Stimulated activated naive B cell treated with anti-CD40 and anti-IgM and Interleukin-4, amounts not matched to agents 10 μg/mL and 1 μg/mL and 100 μg/mL, for 72 hours (primary cell): Measurements from ENCODE around the gene BID.
"Not testable (repeated sequence)": the region's sequence is repeated elsewhere in the genome, so short reads cannot be mapped to it uniquely, and the experiment has no call there.

Experiments used
- ATAC-seq, 2 donors: fragments of 150-1000 bp; cut with Tn5 transposase; replicated peaks; 2 replicates each; pipeline ENCODE4 v1.10.0; 2021; ENCODE audit warnings: moderate library complexity in 1 of 2
- DNase-seq: peaks from one replicate; pipeline ENCODE4 v3.0.0; 2021
- H3K27ac Mint-ChIP-seq: one replicate; pipeline ENCODE4 v1.8.0; 2022; ENCODE audit warnings: mild to moderate bottlenecking, mixed read lengths
- H3K27me3 Mint-ChIP-seq, 2 donors: one replicate each; pipeline ENCODE4 v1.8.0; 2022; ENCODE audit warnings: mixed read lengths in 2 of 2
- H3K36me3 Mint-ChIP-seq, 2 donors: one replicate each; pipeline ENCODE4 v1.8.0; 2022; ENCODE audit warnings: mixed read lengths in 2 of 2, mild to moderate bottlenecking in 1 of 2
- H3K4me1 Mint-ChIP-seq, 2 donors: one replicate each; pipeline ENCODE4 v1.8.0; 2022; ENCODE audit warnings: mixed read lengths in 2 of 2, mild to moderate bottlenecking in 1 of 2
- H3K4me3 Mint-ChIP-seq, 2 donors: one replicate each; pipeline ENCODE4 v1.8.0; 2022; ENCODE audit warnings: mild to moderate bottlenecking in 2 of 2, mixed read lengths in 2 of 2, moderate library complexity in 1 of 2
- H3K9me3 Mint-ChIP-seq, 2 donors: one replicate each; pipeline ENCODE4 v1.8.0; 2022; ENCODE audit warnings: mixed read lengths in 2 of 2, mild to moderate bottlenecking in 1 of 2

BID gene

DNA sequence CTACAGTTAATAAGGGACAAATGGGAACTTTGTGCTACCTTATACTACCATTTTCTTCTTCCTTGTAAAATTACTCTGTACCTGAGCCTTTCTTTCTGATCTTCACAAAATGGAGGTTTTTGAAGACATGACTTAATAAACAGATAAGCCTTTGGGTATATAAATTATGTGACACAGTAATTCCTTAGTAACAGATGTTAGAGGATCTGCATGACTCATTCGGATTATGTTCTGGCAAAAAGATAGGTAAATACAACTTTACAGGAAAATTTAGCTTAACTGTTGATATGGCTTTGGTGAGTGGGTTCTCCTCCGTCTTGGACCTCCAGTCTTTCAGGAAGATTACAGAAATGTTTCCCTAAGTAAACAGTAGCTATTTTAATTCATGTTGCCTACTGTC is 61.8 kb downstream of the BID start:
- Mint-ChIP-seq H3K4me3 (no peak overlapping the region), H3K27ac (no peak overlapping the region), H3K27me3 (no peaks in the 10 kb centered on the region), H3K4me1 (peaks cover 2 to 8% of the 10 kb centered on the region in 2 donors), H3K36me3 (peaks cover 22 to 40% of the 10 kb centered on the region in 2 donors), H3K9me3 (no peaks in the 10 kb centered on the region)
- DNase-seq = no peak
- ATAC-seq = no peak

DNA sequence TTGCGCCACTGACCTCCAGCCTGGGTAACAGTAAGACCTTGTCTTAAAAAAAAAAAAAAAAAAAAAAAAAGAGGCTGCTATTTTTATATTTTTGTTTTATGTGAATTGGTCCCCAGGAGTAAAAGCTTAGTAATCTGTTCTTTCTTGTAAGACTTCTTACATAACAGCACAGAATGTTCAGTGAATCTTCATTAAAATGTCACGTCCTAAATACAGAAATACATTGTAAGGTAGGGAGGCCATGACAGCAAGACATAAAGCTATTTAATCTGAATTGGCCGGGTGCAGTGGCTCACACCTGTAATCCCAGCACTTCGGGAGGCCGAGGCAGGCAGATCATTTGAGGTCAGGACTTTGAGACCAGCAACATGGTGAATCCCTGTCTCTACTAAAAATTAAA is 64.2 kb downstream of the BID start:
- ATAC-seq = no peak
- no peak overlapping the region for H3K4me3 Mint-ChIP-seq
- no peak overlapping the region for H3K27ac Mint-ChIP-seq
- no peaks in the 10 kb centered on the region for H3K27me3 Mint-ChIP-seq
- H3K4me1 Mint-ChIP-seq = peaks cover 14 to 19% of the 10 kb centered on the region in 2 donors
- H3K9me3 Mint-ChIP-seq = no peaks in the 10 kb centered on the region
- peaks cover 22 to 42% of the 10 kb centered on the region in 2 donors for H3K36me3 Mint-ChIP-seq
- DNase-seq = no peak

DNA sequence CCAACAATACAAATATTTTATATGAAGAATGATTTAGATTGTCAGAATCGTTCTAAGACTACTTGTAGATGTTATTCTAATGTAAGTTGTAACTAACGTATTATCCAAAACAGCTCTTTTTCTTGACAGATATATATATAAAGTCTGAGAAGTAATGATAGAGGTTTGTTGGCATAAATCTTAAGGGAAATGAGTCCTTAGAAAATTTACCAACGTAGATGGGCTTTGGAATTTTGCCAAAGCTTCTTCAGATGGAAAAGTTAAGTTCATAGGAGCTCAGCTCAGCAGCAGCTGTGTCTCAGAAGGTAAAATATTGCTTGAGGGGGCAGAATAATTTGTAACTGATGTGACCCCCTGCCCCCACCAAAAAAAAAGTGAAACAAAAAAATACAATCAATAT is 66.7 kb downstream of the BID start:
- ATAC-seq = no peak
- DNase-seq = no peak
- H3K9me3 Mint-ChIP-seq = no peaks in the 10 kb centered on the region
- H3K4me1 Mint-ChIP-seq = peaks cover 14 to 19% of the 10 kb centered on the region in 2 donors
- no peak overlapping the region for H3K4me3 Mint-ChIP-seq
- H3K36me3 Mint-ChIP-seq = peaks cover 10 to 29% of the 10 kb centered on the region in 2 donors
- no peak overlapping the region for H3K27ac Mint-ChIP-seq
- H3K27me3 Mint-ChIP-seq = no peaks in the 10 kb centered on the region

DNA sequence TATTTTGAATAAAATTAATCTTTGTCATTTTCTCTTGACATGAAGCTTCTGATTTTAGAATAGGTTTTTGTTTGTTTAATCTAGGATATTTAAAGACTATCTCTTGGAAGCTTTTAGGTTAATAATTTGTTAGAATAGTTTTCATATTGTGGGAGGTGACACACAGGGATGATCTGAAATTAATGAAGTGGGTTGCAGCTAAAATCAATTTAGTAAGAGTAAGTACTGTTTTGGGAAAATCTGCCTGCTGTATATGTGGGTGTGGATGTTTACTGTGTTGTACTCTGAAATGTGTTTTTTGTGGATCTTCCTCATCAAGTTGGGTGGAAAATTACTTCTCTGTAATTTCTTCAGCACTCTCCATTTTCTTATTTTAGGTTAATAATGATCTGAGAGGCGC is 67.3 kb downstream of the BID start:
- Mint-ChIP-seq H3K27ac (peak overlapping the region; percentile 82), H3K9me3 (no peaks in the 10 kb centered on the region), H3K4me1 (peaks cover 14 to 19% of the 10 kb centered on the region in 2 donors), H3K4me3 (peak overlapping the region; percentile 66 to 67), H3K27me3 (no peaks in the 10 kb centered on the region), H3K36me3 (peaks cover 6 to 26% of the 10 kb centered on the region in 2 donors)
- ATAC-seq (no peak), DNase-seq (no peak)

DNA sequence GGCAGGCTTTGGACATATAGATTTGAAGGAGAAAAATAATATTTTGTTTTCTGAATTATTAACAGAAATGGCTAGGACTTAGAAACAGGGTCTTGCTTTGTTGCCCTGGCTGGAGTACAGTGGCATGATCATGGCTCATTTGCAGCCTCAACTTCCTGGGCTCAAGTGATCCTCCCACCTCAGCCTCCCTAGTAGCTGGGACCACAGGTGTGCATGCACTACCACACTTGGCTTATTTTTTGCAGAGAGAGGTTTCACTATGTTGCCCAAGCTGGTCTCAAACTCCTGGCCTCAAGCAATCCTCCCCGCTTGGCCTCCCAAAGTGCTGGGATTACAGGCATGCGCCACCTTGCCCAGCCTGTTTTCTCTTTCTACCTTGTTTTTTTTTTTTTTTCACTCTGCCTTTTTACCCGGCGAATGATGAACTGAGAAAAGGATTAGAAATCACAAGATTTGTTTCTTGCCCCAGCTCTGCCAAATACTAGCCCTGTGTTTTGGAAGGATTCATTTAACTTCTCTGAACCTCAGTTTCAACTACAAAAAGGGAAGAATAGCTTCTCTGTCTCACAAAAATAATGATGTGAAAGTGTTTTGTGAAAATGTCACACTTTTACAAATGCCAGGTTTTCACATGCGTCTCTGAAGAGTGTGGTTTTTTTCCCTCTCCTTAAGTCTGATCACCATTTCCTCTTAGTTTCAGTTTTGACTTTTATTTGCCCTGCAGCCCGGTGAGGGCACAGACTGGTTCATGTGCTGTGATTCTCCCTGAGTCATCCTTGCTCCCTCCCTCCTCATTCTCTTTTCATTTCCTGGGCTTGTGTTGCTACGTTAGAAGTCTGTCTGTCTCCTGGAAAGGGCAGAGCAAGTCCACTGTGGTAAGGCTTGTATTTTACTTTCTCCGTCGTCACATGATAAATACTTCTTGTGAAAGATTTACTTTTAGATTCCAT is 68.0 kb downstream of the BID start:
- peak; percentile 96 to 97 for ATAC-seq
- Mint-ChIP-seq H3K27me3 (no peaks in the 10 kb centered on the region), H3K27ac (peak overlapping the region; percentile 80), H3K9me3 (no peaks in the 10 kb centered on the region), H3K36me3 (peaks cover 4 to 22% of the 10 kb centered on the region in 2 donors), H3K4me3 (peak overlapping the region; percentile 50 to 66), H3K4me1 (peaks cover 14 to 19% of the 10 kb centered on the region in 2 donors)
- DNase-seq = peak; percentile 55

- no peak for ATAC-seq
- Mint-ChIP-seq H3K27me3 (no peaks in the 10 kb centered on the region), H3K4me3 (no peak overlapping the region), H3K36me3 (peaks cover 2 to 22% of the 10 kb centered on the region in 2 donors), H3K4me1 (peaks cover 14 to 19% of the 10 kb centered on the region in 2 donors), H3K27ac (peak overlapping the region; percentile 80), H3K9me3 (no peaks in the 10 kb centered on the region)
- DNase-seq = no peak
Observed at GRCh38 chr22:17705546-17705945, 68.7 kb downstream of the BID start.

DNA sequence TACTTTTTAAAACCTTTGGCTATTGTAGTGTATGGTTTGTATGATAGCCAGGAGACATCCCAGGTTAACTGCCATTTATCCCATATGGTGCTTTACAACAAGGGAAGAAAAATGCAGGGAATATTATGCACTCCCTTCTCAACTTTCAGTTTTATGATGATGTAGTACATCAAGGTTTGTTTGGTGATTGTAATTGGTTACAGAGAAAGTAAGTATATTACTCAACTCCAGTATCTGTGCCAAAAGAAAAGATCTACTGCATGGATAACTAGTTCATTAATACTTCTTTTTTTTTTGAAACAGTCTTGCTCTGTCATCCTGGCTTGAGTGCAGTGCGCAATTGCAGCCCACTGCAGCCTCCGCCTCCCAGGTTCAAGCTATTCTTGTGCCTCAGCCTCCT is 70.5 kb downstream of the BID start:
- DNase-seq = no peak

GRCh38 chr22:17700778-17701177 is 73.5 kb downstream of the BID start:
- Mint-ChIP-seq H3K27me3 (no peaks in the 10 kb centered on the region), H3K27ac (no peak overlapping the region), H3K9me3 (no peaks in the 10 kb centered on the region), H3K36me3 (peaks cover 12 to 27% of the 10 kb centered on the region in 2 donors), H3K4me1 (peaks cover 3 to 5% of the 10 kb centered on the region in 2 donors), H3K4me3 (no peak overlapping the region)
- DNase-seq (no peak), ATAC-seq (no peak)

More for the DNA sequence above, 70.5 kb downstream of the BID start:
- no peak overlapping the region for H3K4me3 Mint-ChIP-seq
- H3K27me3 Mint-ChIP-seq = no peaks in the 10 kb centered on the region
- ATAC-seq = no peak
- H3K9me3 Mint-ChIP-seq = no peaks in the 10 kb centered on the region
- peaks cover 14 to 19% of the 10 kb centered on the region in 2 donors for H3K4me1 Mint-ChIP-seq
- H3K36me3 Mint-ChIP-seq = peaks cover 6 to 28% of the 10 kb centered on the region in 2 donors
- no peak overlapping the region for H3K27ac Mint-ChIP-seq

DNA sequence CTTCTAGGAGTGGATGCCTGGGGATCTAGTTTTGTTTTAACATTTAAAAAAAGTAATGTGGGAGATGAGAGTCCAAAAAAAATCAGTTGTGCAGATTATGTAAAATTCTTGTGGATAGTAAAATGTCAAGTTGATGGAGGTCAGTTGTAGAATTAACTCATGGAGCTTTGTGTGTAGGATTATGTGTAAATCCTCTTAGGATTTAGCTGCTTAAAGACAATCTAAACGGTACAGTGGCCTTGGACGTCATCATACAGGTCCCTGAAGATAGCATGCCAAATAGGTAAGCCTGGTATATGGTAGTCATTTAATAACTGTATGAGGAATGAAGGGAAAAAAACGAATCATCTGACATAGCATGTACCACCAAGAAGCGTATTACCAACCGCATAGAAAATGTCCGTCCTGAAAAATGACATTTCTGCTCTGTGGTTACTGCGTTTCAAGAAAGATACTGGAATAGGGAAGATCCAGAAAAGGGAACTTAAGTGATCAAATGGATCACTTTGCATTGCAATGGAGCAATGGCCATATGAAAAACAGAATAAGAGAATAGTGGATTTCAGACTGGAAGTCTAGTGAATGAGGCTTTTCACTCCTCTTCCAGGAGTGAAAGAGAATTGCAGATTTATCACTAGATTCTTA is 74.5 kb downstream of the BID start:
- H3K27me3 Mint-ChIP-seq = no peaks in the 10 kb centered on the region
- DNase-seq = no peak
- H3K4me1 Mint-ChIP-seq = no peaks in the 10 kb centered on the region
- H3K9me3 Mint-ChIP-seq = no peaks in the 10 kb centered on the region
- no peak overlapping the region for H3K4me3 Mint-ChIP-seq
- no peak for ATAC-seq
- peaks cover 14 to 23% of the 10 kb centered on the region in 2 donors for H3K36me3 Mint-ChIP-seq
- H3K27ac Mint-ChIP-seq = no peak overlapping the region

DNA sequence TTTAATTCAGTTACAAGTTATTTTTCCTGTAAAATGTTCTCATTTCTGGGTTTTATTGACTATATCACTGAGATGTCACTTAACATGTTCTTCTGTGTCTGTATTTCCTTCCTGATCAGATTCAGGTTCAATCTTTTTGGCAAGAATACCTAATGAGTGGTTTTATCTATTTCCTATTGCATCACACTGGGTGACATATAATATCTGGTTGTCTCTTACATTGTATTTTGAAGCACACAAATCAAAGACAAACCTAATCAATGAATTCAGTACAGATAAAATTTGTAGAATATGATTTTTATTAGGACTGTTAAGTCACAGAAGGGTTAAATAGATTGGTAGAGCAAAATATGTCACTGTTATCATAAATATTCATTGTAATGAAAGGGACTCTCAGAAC is 75.3 kb downstream of the BID start:
- DNase-seq = no peak
- H3K4me3 Mint-ChIP-seq = no peak overlapping the region

DNA sequence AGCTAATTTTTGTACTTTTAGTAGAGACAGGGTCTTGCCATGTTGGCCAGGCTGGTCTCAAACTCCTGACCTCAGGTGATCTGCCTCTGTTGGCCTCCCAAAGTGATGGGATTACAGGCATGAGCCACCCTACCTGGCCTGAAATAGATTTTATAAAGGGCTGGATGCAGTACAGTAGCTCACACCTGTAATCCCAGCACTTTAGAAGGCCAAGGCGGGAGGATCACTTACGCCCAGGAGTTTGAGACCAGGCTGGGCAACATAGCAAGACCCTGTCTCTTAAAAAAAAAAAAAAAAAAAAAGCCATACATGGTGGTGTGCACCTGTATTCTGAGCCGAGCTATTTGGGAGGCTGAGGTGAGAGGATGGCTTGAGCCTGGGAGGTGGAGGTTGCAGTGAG is 76.0 kb downstream of the BID start:
- DNase-seq, H3K4me1 Mint-ChIP-seq: not testable (repeated sequence)

More for the DNA sequence above, 75.3 kb downstream of the BID start:
- ATAC-seq = no peak
- Mint-ChIP-seq H3K27ac (no peak overlapping the region), H3K4me1 (no peaks in the 10 kb centered on the region), H3K27me3 (no peaks in the 10 kb centered on the region), H3K36me3 (peaks cover 16 to 27% of the 10 kb centered on the region in 2 donors), H3K9me3 (no peaks in the 10 kb centered on the region)

GRCh38 chr22:17697196-17697595 is 77.1 kb downstream of the BID start:
- not testable (repeated sequence) for H3K4me3 Mint-ChIP-seq

More for the DNA sequence above, 76.0 kb downstream of the BID start:
- ATAC-seq, H3K9me3 Mint-ChIP-seq, H3K27me3 Mint-ChIP-seq, H3K27ac Mint-ChIP-seq, H3K4me3 Mint-ChIP-seq: not testable (repeated sequence)
- peaks cover 16 to 30% of the 10 kb centered on the region in 2 donors for H3K36me3 Mint-ChIP-seq

GRCh38 chr22:17695986-17696385 is 78.3 kb downstream of the BID start:
- Mint-ChIP-seq H3K36me3 (peaks cover 19 to 34% of the 10 kb centered on the region in 2 donors), H3K9me3 (no peaks in the 10 kb centered on the region), H3K27ac (no peak overlapping the region), H3K27me3 (no peaks in the 10 kb centered on the region), H3K4me3 (no peak overlapping the region), H3K4me1 (peaks cover 0 to 1% of the 10 kb centered on the region in 2 donors)
- DNase-seq = no peak
- no peak for ATAC-seq

More at GRCh38 chr22:17697196-17697595, 77.1 kb downstream of the BID start:
- not testable (repeated sequence) for H3K9me3 Mint-ChIP-seq, DNase-seq, ATAC-seq, H3K27me3 Mint-ChIP-seq, H3K27ac Mint-ChIP-seq, H3K4me1 Mint-ChIP-seq
- peaks cover 17 to 31% of the 10 kb centered on the region in 2 donors for H3K36me3 Mint-ChIP-seq

- DNase-seq = no peak
- Mint-ChIP-seq H3K36me3 (peaks cover 17 to 31% of the 10 kb centered on the region in 2 donors), H3K9me3 (no peaks in the 10 kb centered on the region), H3K4me1 (peaks cover 0 to 1% of the 10 kb centered on the region in 2 donors), H3K4me3 (no peak overlapping the region), H3K27ac (no peak overlapping the region), H3K27me3 (no peaks in the 10 kb centered on the region)
- ATAC-seq = no peak
Observed at GRCh38 chr22:17694752-17695151, 79.5 kb downstream of the BID start.
